Islet precursor cell (in vitro differentiated cells): ENCODE measurements around the gene ORMDL1.
A peak's percentile ranks its signal among the peaks of the same experiment; 100 is the strongest.
"Not testable (repeated sequence)": the region's sequence is repeated elsewhere in the genome, so short reads cannot be mapped to it uniquely, and the experiment has no call there.

ENCODE experiments used
- DNase-seq: peaks from one replicate; pipeline ENCODE4 v3.0.0-alpha.2; 2018

The ORMDL1 gene

GRCh38 chr2:189770590-189771322 is 13.4 kb downstream of the ORMDL1 start:
- DNase-seq: no peak

- no peak for DNase-seq
Measured at GRCh38 chr2:189763908-189764661, 20.1 kb downstream of the ORMDL1 start.

GRCh38 chr2:189762551-189763298 is 21.4 kb downstream of the ORMDL1 start, which contains the start of gene OSGEPL1:
TSS of gene OSGEPL1 (minus strand) at chr2:189762792. CDS start at chr2:189761640, 1,152 bp downstream.
- DNase-seq: peak; percentile 97

GRCh38 chr2:189762229-189762550 is 21.9 kb downstream of the ORMDL1 start:
- DNase-seq: no peak

GRCh38 chr2:189760154-189760553 is 24.0 kb downstream of the ORMDL1 start:
- DNase-seq: not testable (repeated sequence)

- no peak for DNase-seq
Measured at GRCh38 chr2:189756311-189756952, 27.7 kb downstream of the ORMDL1 start.

- no peak for DNase-seq
Measured at GRCh38 chr2:189751080-189751658, 33.0 kb downstream of the ORMDL1 start.

GRCh38 chr2:189729430-189729829 is 54.7 kb downstream of the ORMDL1 start:
- DNase-seq: no peak

GRCh38 chr2:189726849-189727248 is 57.3 kb downstream of the ORMDL1 start:
- no peak for DNase-seq

GRCh38 chr2:189726271-189726670 is 57.9 kb downstream of the ORMDL1 start:
- no peak for DNase-seq

GRCh38 chr2:189723192-189723591 is 60.9 kb downstream of the ORMDL1 start:
- DNase-seq: no peak
